HG03442 (cell line): Measurements from ENCODE around the gene PAXX.
A peak's percentile ranks its signal among the peaks of the same experiment; 100 is the strongest.

Experiments used
- ATAC-seq: cut with Tn5 transposase; IDR thresholded peaks from one replicate; pipeline ENCODE4 v1.9.1; 2021; ENCODE audit warnings: mild to moderate bottlenecking, moderate library complexity; ENCODE audit not compliant: unreplicated experiment

PAXX gene

DNA sequence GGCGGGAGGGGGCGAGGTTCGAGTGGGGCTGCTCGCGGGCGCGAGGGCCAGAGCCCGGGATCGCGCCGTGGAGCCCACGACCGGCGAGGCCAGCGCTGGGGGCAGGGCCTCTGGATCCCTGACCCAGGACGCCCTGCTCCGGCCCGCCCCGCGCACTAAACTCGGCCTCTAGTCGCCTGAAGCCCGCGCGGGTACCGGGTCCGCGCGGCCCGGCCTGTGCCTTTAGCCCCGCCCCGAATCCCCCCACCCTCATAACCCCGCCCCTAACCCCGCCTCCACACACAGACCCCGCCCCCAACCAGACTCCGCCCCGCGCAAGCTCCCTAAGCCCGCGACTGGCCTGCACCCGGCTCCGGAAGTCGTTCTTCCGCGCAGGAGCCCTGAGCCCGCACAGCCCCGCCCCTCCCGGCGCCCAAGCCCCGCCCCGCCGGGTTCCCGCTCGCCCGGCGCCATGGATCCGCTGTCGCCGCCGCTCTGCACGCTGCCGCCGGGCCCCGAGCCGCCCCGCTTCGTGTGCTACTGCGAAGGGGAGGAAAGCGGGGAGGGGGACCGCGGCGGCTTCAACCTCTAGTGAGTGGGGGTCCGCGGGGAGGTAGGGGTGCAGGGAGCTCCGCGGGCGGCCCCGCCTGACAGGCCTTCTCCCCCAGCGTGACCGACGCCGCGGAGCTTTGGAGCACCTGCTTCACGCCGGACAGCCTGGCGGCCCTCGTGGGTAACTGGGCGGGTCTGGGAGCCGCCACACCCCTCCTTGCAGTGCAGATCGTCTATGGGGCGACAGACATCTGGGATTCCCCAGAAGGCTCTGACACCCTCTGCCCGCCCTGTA lies at the start of gene PAXX:
TSS of gene PAXX (plus strand) at position 430 of the 826 bp plus-strand sequence. CDS start at position 452, 22 bp downstream.
- ATAC-seq: peak; percentile 79

GRCh38 chr9:136942881-136943230 lies 49.4 kb upstream of the PAXX start:
- ATAC-seq: no peak

- peak; percentile 11 for ATAC-seq
Observed at GRCh38 chr9:136943291-136944211, 48.7 kb upstream of the PAXX start.

GRCh38 chr9:136944212-136944518 lies 48.1 kb upstream of the PAXX start:
- ATAC-seq: no peak

DNA sequence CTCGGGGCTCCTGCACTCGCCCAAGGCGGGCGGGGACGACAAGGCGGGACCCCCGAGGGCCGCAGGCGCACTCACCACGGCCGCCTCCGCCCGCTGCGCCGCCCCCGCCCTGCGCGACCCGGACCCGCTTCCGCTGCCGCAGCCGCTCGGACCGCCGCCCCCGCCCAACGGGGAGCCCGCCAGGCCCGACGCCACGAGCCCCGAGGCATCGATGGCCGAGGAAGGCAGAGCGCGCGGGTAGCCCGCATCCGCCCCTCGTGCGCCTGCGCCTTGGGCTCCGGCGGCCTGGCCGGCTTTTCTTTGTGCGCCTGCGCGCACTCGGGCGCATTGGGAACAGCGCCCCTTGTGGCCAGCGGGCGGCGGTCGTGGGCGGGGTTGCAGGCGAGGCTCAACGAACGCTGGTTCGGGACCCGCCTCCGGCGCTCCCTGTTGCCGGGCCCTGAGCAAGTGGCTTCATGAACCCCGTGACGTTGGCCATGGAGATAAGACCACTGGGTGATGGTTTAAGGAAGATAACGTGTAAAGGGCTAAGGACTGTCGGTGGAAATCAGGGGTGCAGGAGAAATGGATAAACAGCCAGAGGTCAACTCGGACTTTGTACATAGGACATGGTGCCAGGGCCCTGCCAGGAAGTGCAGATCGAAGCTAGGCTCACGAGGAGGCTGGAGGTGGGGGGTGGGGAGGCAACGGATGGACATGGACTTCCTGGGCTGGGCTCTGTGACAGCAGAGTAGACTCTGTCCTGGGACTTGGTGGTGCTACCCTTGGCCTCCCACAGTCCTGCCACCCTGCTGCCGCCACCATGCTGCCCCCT lies 47.5 kb upstream of the PAXX start, which contains the start of the genes C8G and FBXW5:
TSS of gene C8G (plus strand) at position 725 of the 814 bp plus-strand sequence. CDS start at position 803, 78 bp downstream.
TSS of gene FBXW5 (minus strand) at position 220 of the 814 bp plus-strand sequence. CDS start 655 bp downstream, outside the sequence.
- peak; percentile 79 for ATAC-seq

DNA sequence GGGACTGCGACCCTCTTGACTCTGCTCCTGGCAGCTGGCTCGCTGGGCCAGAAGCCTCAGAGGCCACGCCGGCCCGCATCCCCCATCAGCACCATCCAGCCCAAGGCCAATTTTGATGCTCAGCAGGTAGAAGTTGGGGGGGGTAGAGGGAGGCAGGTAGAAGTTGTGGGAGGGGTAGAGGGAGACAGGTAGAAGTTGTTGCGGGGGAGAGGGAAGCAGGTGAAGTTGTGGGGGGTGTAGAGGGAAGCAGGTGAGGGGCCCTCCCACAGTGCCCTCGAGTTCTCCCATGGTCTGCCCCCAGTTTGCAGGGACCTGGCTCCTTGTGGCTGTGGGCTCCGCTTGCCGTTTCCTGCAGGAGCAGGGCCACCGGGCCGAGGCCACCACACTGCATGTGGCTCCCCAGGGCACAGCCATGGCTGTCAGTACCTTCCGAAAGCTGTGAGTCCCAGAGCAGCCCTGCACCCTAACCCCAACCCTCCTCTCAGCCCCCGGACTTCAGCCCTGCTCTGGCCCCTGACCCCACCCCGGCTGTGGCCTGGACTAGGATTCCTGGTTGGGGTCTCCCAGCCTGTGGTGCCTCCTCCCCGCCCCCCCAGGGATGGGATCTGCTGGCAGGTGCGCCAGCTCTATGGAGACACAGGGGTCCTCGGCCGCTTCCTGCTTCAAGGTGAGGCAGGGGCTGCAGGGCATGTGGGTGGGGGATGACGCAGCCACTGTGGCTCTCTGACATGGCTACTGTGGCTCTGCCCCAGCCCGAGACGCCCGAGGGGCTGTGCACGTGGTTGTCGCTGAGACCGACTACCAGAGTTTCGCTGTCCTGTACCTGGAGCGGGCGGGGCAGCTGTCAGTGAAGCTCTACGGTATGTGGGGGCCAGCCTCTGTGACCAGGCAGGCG lies 46.6 kb upstream of the PAXX start:
- ATAC-seq: no peak

DNA sequence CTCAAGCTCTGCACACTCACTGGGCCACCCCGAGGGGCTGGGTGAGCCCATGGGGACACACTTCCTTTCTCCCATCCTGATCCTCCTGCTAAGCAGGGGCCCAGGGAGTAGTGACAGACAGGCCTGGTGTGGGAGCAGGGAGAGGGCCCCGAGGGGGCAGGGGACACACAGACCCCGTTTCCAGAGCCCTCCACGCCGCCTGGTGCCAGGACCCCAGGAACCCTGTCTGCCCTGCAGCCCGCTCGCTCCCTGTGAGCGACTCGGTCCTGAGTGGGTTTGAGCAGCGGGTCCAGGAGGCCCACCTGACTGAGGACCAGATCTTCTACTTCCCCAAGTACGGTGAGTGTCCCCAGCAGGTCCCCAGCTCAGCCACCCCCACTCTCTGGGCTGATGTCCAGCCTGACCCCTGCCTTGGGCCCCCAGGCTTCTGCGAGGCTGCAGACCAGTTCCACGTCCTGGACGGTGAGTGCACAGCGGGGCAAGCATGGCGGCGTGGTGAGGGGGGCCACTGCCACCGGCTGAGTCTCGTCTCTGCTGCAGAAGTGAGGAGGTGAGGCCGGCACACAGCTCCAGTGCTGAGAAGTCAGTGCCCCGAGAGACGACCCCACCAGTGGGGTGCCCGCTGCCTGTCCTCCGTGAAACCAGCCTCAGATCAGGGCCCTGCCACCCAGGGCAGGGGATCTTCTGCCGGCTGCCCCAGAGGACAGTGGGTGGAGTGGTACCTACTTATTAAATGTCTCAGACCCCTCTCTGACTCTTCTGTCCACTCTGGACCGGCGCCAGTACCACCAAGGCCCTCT lies 45.8 kb upstream of the PAXX start:
- no peak for ATAC-seq

- no peak for ATAC-seq
Observed at GRCh38 chr9:136947028-136947891, 45.0 kb upstream of the PAXX start.

- ATAC-seq: no peak
Observed at GRCh38 chr9:136947955-136948510, 44.2 kb upstream of the PAXX start.

DNA sequence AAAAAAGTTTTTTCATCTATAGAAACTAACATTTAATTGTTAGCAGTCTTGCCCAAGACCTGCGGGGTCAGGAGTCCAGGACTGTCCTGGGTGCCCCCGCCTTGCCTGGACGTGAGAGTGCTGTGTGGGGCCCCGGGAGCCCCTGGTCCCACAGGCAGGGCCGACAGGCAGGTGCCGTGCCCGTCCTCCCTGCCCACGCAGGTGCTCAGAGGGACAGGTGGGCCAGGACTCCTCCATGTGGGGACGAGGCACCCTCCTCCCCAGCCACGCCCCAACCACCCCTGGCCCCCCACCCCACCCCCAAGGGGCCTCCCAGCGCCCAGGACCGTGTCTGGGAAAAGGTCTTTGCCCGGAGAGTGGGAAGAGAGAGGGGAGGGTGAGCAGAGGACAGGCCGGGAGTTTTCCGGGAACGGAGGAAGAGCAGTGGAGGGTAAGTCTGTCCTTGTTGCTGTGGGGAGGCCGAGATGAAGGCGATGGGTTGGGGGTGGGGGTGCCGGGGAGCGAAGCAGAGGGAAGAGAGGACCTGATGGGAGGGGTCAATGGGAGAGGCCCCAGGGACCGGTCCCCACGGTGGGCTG lies 42.9 kb upstream of the PAXX start:
- ATAC-seq: no peak

GRCh38 chr9:136949817-136950655 lies 42.2 kb upstream of the PAXX start:
- ATAC-seq: peak; percentile 82

DNA sequence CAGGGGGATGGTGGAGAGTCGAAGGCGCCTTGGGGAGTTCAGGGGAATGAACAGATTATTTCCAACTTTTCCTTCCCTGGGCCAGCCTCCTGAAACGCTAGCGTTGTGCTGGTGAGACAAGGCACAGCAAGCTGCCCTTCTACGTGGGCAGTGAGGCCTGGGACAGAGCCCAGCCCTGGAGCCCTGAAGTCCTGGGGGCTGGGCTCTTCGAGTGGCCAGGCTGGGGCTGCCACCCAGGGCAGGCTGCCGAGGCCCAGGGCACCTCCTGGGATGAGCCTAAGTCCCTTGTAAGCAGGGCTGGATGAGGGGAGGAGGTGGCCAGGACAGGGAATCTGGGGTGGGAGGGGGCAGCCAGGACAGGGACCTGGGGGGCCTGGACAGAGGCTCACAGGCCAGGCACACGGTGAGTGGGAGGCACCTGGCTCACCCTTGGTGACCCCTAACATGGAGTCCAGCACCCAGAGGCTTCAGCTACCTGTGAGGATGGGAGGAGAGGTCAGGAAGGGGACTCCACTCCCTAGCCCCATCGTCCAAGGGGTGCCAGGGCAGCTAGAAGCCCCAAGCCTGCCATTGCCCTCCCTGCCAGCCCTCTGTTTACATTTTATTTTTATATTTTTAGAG lies 41.5 kb upstream of the PAXX start:
- no peak for ATAC-seq

DNA sequence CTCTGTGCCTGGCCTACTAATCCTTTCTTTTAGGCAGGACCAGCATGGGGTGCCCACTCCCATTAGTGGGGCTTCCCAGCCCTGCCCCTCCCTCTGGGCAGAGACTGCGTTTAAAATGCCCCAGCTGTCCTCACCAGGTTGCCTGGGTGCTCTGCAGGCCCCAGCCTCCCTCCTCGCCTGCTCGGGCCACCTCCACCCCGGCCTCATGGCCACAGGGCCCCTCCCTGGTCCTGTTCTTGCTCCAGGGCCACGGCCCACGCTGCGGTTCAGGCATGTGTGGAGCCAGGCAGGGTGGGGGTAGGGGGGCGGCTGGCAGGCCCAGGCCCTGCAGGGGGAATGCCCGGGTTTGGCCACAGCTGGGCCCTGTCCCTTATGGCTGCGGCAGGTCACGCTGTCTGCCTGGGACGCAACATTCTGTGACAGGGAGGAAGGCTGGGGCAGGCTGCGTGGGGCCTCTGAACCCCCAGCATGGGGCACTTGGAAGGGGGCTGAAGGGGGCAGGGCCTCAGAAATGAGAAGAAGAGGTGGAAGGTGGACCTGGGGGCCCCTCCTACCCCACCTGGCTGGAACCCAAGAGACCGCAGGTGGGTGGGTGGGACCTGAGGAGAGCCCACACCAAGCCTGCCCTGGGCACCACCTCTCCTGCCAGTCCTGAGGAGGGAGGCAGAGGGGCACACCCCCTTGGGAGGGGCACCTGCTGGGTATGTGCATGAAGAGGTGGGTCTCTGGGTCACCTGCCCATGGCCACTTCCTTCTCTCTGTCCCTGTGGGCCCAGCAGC lies 40.5 kb upstream of the PAXX start, which contains the start of gene LCN12:
TSS of gene LCN12 (plus strand) at position 733 of the 780 bp plus-strand sequence. CDS start 55 bp downstream, outside the sequence.
- ATAC-seq: no peak

- ATAC-seq: no peak
Observed at GRCh38 chr9:136952321-136952850, 39.8 kb upstream of the PAXX start.
